ENCODE measurements around the gene FFAR4. TPM values are rescaled to one million over a fixed set of nuclear protein-coding genes. Genes with fewer than 3 reads are reported as not detected.
"Not testable (repeated sequence)": the region's sequence is repeated elsewhere in the genome, so short reads cannot be mapped to it uniquely, and the experiment has no call there.

Gene FFAR4
- total RNA-seq, 1 experiment from 2014 or later: not detected

DNA sequence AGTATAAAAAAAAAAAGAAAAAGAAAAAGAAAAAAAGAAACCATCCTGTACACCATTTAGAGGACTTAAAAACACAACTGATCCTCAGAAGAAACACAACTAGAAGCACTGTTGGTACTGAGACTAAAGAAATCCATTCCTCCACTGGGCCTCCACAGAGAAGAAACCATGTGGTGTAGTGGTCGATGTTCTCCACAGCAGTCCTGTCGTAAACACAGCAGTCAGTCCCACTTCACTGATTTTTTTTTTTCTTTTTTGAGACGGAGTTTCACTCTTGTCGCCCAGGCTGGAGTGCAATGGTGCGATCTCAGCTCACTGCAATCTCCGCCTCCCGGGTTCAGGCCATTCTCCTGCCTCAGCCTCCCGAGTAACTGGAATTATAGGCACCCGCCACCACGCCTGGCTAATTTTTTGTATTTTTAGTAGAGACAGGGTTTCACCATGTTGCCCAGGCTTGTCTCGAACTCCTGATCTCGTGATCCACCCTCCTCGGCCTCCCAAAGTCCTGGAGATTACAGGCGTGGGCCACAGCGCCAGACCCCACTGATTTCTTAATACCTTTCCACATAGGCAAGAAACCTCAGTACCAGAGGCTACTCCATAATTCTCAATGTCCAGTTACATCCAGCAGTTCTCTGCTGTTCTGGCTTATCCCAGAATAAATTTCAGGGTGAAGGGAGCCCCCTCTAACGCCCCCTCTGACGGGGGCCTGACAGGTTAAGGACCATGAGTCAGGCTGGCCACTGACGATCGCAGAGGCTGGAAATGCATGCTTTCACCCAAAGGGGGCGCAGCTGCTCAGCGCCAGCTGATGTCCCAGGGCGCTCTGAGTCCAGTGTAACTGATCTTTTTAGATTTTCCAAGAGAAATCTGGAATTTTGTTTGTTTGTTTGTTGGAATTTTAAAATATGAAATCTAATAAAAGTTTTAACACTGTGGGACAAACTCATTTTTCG, 24.8 kb upstream of the FFAR4 start:
- BruUV-seq (replicated peaks): no TSS peak
- Mint-ChIP-seq H3K27ac (ENCODE audit: low read depth, unreplicated experiment) (no peak overlapping the region), H3K4me1 (ENCODE audit: insufficient read depth, unreplicated experiment) (no peaks in the 10 kb centered on the region), H3K9me3 (ENCODE audit: unreplicated experiment) (no peaks in the 10 kb centered on the region), H3K4me3 (ENCODE audit: unreplicated experiment) (no peak overlapping the region), H3K36me3 (ENCODE audit: insufficient read depth, unreplicated experiment) (no peaks in the 10 kb centered on the region), H3K27me3 (ENCODE audit: insufficient read depth, unreplicated experiment) (peaks cover 31% of the 10 kb centered on the region)
- POLR2A ChIA-PET: no interaction called here
- CTCF ChIA-PET: interaction anchor here (0.6 to 2.1 kb wide), 6 partner anchors 9 to 141 kb away, joined by 3 to 19 read pairs (median 4); no protein-coding TSS in a partner anchor
- TF ChIP-seq, protein P1, sequence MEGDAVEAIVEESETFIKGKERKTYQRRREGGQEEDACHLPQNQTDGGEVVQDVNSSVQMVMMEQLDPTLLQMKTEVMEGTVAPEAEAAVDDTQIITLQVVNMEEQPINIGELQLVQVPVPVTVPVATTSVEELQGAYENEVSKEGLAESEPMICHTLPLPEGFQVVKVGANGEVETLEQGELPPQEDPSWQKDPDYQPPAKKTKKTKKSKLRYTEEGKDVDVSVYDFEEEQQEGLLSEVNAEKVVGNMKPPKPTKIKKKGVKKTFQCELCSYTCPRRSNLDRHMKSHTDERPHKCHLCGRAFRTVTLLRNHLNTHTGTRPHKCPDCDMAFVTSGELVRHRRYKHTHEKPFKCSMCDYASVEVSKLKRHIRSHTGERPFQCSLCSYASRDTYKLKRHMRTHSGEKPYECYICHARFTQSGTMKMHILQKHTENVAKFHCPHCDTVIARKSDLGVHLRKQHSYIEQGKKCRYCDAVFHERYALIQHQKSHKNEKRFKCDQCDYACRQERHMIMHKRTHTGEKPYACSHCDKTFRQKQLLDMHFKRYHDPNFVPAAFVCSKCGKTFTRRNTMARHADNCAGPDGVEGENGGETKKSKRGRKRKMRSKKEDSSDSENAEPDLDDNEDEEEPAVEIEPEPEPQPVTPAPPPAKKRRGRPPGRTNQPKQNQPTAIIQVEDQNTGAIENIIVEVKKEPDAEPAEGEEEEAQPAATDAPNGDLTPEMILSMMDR (IDR thresholded peaks at IDR 0.05; ENCODE audit: unreplicated experiment): peak; percentile 78
- intact Hi-C loops (cut with micrococcal nuclease): loop anchor here (1.0 kb wide), 1 partner anchor 275 kb away; no protein-coding TSS in a partner anchor
- DNase-seq (ENCODE audit: unreplicated experiment): peak; percentile 55

DNA sequence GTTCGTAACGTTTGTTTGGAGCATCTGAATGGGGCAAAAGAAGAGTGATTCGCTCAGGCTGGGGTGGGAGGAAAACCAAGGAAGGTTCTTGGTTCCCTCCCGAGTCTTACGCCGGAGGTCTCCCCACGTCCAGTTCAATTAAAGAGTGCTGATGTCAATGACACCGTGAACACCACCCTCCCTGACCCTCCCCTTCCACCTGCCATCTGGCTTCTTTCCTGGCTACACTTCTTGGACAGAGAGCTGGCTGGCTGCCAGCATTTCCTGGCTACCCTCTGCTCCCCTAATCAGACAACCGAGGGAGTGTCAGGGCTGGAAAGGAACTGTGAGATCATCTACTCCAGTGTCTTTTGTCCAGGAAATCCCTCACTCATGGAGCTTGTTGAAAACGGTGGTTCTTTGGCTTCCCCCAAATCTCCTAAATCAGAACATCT, 24.1 kb upstream of the FFAR4 start:
- Mint-ChIP-seq H3K27me3 (ENCODE audit: insufficient read depth, unreplicated experiment) (peaks cover 25% of the 10 kb centered on the region), H3K36me3 (ENCODE audit: insufficient read depth, unreplicated experiment) (no peaks in the 10 kb centered on the region), H3K4me1 (ENCODE audit: insufficient read depth, unreplicated experiment) (no peaks in the 10 kb centered on the region), H3K27ac (ENCODE audit: low read depth, unreplicated experiment) (no peak overlapping the region), H3K4me3 (ENCODE audit: unreplicated experiment) (no peak overlapping the region), H3K9me3 (ENCODE audit: unreplicated experiment) (no peaks in the 10 kb centered on the region)
- peak; percentile 39 for DNase-seq (ENCODE audit: unreplicated experiment)
- intact Hi-C loops (cut with micrococcal nuclease): loop anchor here (1.0 kb wide), 1 partner anchor 274 kb away; no protein-coding TSS in a partner anchor
- TF ChIP-seq, protein P1 (IDR thresholded peaks at IDR 0.05; ENCODE audit: unreplicated experiment): no peak
- ChIA-PET CTCF (interaction anchor here (0.7 to 2.1 kb wide), 7 partner anchors 9 to 140 kb away, joined by 3 to 19 read pairs (median 3); no protein-coding TSS in a partner anchor), POLR2A (no interaction called here)
- no TSS peak for BruUV-seq (replicated peaks)

DNA sequence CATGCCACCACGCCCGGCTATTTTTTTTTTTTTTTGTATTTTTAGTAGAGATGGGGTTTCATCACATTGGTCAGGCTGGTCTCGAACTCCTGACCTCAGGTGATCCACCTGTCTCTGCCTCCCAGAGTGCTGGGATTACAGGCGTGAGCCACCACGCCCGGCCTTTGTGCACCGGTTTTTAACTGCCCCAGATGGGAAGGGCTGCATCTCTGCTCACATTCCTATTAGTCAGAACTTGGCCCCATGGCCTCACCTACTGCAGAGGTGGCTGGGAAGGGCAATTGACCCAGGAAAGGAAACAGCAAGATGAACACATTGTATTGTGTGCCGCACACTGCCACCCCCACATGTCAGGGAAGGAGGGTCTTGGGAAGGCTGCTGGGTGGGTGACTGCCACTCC, 19.5 kb upstream of the FFAR4 start:
- H3K4me1 Mint-ChIP-seq (ENCODE audit: insufficient read depth, unreplicated experiment); H3K9me3 Mint-ChIP-seq (ENCODE audit: unreplicated experiment); POLR2A ChIA-PET; H3K4me3 Mint-ChIP-seq (ENCODE audit: unreplicated experiment); intact Hi-C loops (cut with micrococcal nuclease); H3K27me3 Mint-ChIP-seq (ENCODE audit: insufficient read depth, unreplicated experiment); H3K27ac Mint-ChIP-seq (ENCODE audit: low read depth, unreplicated experiment); BruUV-seq (replicated peaks); H3K36me3 Mint-ChIP-seq (ENCODE audit: insufficient read depth, unreplicated experiment); CTCF ChIA-PET; DNase-seq (ENCODE audit: unreplicated experiment): not testable (repeated sequence)

DNA sequence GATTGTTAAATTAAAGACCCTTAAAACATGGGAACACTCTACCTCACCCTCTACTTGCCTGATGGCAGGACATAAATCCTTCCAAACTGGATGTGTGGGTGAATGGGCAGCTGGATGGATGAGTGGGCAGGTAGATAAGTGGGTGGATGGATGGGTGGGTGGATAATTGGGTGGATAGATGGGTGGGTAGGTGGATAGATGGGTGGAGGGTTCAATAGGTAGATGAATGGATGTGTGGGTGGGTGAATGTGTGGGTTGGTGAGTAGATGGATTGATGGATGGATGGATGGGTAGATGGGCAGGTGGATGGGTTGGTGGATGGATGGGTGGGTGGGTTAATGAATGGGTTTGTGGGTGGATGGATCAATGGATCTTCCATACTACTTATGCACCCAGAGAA, 18.9 kb upstream of the FFAR4 start:
- POLR2A ChIA-PET: no interaction called here
- H3K27me3 Mint-ChIP-seq (ENCODE audit: insufficient read depth, unreplicated experiment): no peaks in the 10 kb centered on the region

More for the DNA sequence above, 18.9 kb upstream of the FFAR4 start:
- Mint-ChIP-seq H3K9me3 (ENCODE audit: unreplicated experiment) (no peaks in the 10 kb centered on the region), H3K36me3 (ENCODE audit: insufficient read depth, unreplicated experiment) (no peaks in the 10 kb centered on the region), H3K4me1 (ENCODE audit: insufficient read depth, unreplicated experiment) (no peaks in the 10 kb centered on the region), H3K4me3 (ENCODE audit: unreplicated experiment) (no peak overlapping the region), H3K27ac (ENCODE audit: low read depth, unreplicated experiment) (no peak overlapping the region)
- TF ChIP-seq, protein P1 (IDR thresholded peaks at IDR 0.05; ENCODE audit: unreplicated experiment): no peak
- BruUV-seq (replicated peaks): no TSS peak
- no peak for DNase-seq (ENCODE audit: unreplicated experiment)
- intact Hi-C loops (cut with micrococcal nuclease): no loop called here
- CTCF ChIA-PET: no interaction called here

All from MCF 10A (cell line).